GM21528 (cell line): ENCODE results near the gene SLC35F2.

Experiments
- ATAC-seq: cut with Tn5 transposase; IDR thresholded peaks from one replicate; pipeline ENCODE4 v1.9.1; 2021; ENCODE audit warnings: mild to moderate bottlenecking, moderate library complexity; ENCODE audit not compliant: unreplicated experiment, low FRiP score

The SLC35F2 gene

DNA sequence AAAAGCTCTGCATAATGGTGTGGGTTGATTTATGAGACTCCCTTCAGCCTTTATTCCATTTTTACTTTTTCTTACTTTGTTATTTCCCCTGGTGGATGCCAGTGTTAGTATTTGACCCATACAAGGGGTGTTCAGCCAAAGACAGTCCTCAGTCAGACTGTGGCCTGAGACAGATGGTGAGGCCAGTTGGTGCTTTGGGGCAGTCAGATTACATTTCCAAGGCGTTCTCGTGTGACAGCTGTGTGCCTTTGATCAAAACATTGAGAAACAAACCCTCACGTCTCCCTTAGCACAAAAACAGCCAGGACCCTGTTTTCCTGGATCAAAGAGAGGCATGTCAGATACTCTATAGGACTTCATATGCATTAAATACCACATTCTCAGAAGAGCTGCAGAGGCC lies 115.4 kb downstream of the SLC35F2 start:
- ATAC-seq: no peak

DNA sequence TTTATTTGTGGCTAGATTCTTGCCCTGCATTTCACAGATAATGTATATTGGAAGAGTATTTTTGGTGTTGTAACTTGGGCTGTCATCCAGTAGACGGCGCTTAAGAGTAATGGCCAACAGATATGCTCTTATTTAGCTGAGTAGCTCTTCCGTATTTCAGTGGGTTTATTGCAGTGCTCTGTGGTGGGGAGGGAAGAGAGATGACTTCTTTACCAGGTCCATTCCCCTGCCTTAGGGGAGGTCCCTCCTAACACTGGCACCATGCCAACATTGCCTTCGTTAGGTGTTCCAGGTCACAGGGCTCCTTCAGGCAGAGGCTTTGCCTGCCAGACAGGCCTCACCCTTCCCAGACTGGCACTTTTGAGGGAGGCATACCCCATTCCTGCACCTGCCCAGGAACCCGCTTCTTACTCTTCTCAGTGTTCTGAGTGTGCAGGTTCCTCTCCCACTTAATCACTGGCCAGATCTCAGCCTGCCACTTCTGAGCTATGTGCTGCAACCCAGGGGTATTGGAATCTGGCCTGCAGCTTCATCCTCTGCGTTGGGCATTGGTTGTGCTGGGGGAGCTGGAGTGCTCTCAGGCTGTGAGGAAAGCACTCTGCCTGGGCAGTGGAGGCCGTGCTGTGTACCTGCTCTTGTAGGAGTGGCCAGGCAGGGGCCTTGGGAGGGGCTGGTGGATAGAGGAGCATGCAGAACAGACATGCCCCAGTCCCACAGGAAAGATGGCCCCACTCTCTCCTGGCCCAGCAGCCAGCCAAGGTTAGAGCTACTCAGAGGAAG lies 117.4 kb downstream of the SLC35F2 start:
- peak; percentile 85 for ATAC-seq
